HEK293T (cell line): Measurements from ENCODE around the gene RALB.

Source experiments
- ARNT ChIP-seq: fragments of 450-650 bp; IDR thresholded peaks from 2 replicates; pipeline ENCODE4 v1.6.1; 2017; ENCODE audit warnings: mild to moderate bottlenecking
- BHLHE40 ChIP-seq: fragments of 450-650 bp; IDR thresholded peaks from 2 replicates; pipeline ENCODE4 v1.6.1; 2016; ENCODE audit warnings: mild to moderate bottlenecking, moderate library complexity, borderline replicate concordance
- CTBP1 ChIP-seq: fragments of 450-650 bp; IDR thresholded peaks from 2 replicates; pipeline ENCODE4 v1.6.1; 2016; ENCODE audit warnings: borderline replicate concordance
- ELF4 ChIP-seq: fragments of 450-650 bp; IDR thresholded peaks from 2 replicates; pipeline ENCODE4 v1.6.1; 2017; ENCODE audit warnings: antibody characterized with exemption
- FOXK2 ChIP-seq: fragments of 450-650 bp; IDR thresholded peaks from 2 replicates; pipeline ENCODE4 v1.6.1; 2016; ENCODE audit warnings: mild to moderate bottlenecking
- FOXM1 ChIP-seq: fragments of 450-650 bp; IDR thresholded peaks from 2 replicates; pipeline ENCODE4 v1.6.1; 2017; ENCODE audit warnings: mild to moderate bottlenecking, borderline replicate concordance
- SP1 ChIP-seq: fragments of 450-650 bp; IDR thresholded peaks from 2 replicates; pipeline ENCODE4 v1.6.1; 2017
- ZNF384 ChIP-seq: fragments of 450-650 bp; IDR thresholded peaks from 2 replicates; pipeline ENCODE4 v1.6.1; 2016

- TF ChIP-seq ZNF384, result no peak
- no peak for TF ChIP-seq FOXM1
- TF ChIP-seq BHLHE40, result no peak
- no peak for TF ChIP-seq CTBP1
- no peak for TF ChIP-seq FOXK2
- no peak for TF ChIP-seq ELF4
- TF ChIP-seq SP1, result no peak
- no peak for TF ChIP-seq ARNT
Observed at GRCh38 chr2:120245520-120246332, 6.9 kb upstream of the RALB start.
